Mesothelial cell of epicardium (in vitro differentiated cells): Measurements from ENCODE around the gene GUSB. TPM values are rescaled to one million over a fixed set of nuclear protein-coding genes. Genes with fewer than 3 reads are reported as not detected.
"Not testable (repeated sequence)": the region's sequence is repeated elsewhere in the genome, so short reads cannot be mapped to it uniquely, and the experiment has no call there.

Experiments used
- DNase-seq, 2 experiments: peaks; one replicate each; pipeline ENCODE4 v3.0.0; 2021; ENCODE audit warnings: low spot score in 2 of 2; ENCODE audit not compliant: unreplicated experiment in 2 of 2
- H3K27ac Mint-ChIP-seq: 2 replicates; pipeline ENCODE4 v1.8.0; 2021; ENCODE audit warnings: mixed read lengths
- H3K27me3 Mint-ChIP-seq: 2 replicates; pipeline ENCODE4 v1.8.0; 2021; ENCODE audit warnings: low read depth, mixed read lengths
- H3K36me3 Mint-ChIP-seq: 2 replicates; pipeline ENCODE4 v1.8.0; 2021; ENCODE audit warnings: mixed read lengths
- H3K4me1 Mint-ChIP-seq: 2 replicates; pipeline ENCODE4 v1.8.0; 2021; ENCODE audit warnings: mixed read lengths
- H3K4me3 Mint-ChIP-seq: 2 replicates; pipeline ENCODE4 v1.8.0; 2021; ENCODE audit warnings: mild to moderate bottlenecking, moderate library complexity, mixed read lengths
- H3K9me3 Mint-ChIP-seq: 2 replicates; pipeline ENCODE4 v1.8.0; 2021; ENCODE audit warnings: mixed read lengths
- total RNA-seq: library from RNA; stranded (reverse); gene quantifications from 3 replicates; pipeline ENCODE4 v1.2.1, GENCODE V29; 2021
- TF ChIP-seq, protein P1 (sequence below): fragments of 200-600 bp; sonication (generic); IDR thresholded peaks from one replicate; pipeline ENCODE4 v1.5.0; 2021; ENCODE audit warnings: antibody characterized with exemption; ENCODE audit not compliant: unreplicated experiment

GUSB gene
- total RNA-seq, 1 donor from 2014 or later, result 42.1 TPM

DNA sequence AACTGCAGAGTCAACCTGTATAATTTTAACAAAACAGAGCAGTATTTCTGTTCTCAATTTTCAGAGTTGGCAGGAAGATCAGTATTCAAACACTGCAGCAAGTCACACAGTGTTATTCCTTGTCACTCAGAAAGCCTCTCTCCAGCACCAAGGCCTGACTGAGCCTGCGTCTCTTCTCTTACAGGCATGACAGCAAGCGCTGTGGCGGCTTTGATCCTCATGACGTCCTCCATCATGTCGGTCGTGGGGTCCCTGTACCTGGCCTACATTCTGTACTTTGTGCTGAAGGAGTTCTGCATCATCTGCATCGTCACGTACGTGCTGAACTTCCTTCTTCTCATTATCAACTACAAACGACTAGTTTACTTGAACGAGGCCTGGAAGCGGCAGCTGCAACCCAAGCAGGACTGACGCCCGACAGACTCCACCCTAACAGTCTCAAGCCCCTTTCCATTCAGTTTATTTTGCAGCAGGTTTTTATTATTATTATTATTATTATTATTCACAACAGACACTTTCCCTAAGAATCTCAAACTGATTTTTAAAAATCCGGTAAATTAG lies 28.0 kb downstream of the GUSB start:
- TF ChIP-seq, protein P1, sequence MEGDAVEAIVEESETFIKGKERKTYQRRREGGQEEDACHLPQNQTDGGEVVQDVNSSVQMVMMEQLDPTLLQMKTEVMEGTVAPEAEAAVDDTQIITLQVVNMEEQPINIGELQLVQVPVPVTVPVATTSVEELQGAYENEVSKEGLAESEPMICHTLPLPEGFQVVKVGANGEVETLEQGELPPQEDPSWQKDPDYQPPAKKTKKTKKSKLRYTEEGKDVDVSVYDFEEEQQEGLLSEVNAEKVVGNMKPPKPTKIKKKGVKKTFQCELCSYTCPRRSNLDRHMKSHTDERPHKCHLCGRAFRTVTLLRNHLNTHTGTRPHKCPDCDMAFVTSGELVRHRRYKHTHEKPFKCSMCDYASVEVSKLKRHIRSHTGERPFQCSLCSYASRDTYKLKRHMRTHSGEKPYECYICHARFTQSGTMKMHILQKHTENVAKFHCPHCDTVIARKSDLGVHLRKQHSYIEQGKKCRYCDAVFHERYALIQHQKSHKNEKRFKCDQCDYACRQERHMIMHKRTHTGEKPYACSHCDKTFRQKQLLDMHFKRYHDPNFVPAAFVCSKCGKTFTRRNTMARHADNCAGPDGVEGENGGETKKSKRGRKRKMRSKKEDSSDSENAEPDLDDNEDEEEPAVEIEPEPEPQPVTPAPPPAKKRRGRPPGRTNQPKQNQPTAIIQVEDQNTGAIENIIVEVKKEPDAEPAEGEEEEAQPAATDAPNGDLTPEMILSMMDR, result no peak
- H3K27me3 Mint-ChIP-seq, result no peaks in the 10 kb centered on the region
- H3K4me1 Mint-ChIP-seq, result peaks cover 6% of the 10 kb centered on the region
- no peaks in the 10 kb centered on the region for H3K9me3 Mint-ChIP-seq
- no peak for DNase-seq
- no peak overlapping the region for H3K27ac Mint-ChIP-seq
- H3K36me3 Mint-ChIP-seq, result peaks cover 21% of the 10 kb centered on the region
- H3K4me3 Mint-ChIP-seq, result no peak overlapping the region

- Mint-ChIP-seq H3K36me3 (peaks cover 23% of the 10 kb centered on the region), H3K27me3 (no peaks in the 10 kb centered on the region), H3K9me3 (no peaks in the 10 kb centered on the region), H3K27ac (no peak overlapping the region), H3K4me1 (peaks cover 6% of the 10 kb centered on the region), H3K4me3 (no peak overlapping the region)
- TF ChIP-seq, protein P1, result no peak
- DNase-seq, result no peak
Measured at GRCh38 chr7:65953001-65953720, 28.9 kb downstream of the GUSB start.

DNA sequence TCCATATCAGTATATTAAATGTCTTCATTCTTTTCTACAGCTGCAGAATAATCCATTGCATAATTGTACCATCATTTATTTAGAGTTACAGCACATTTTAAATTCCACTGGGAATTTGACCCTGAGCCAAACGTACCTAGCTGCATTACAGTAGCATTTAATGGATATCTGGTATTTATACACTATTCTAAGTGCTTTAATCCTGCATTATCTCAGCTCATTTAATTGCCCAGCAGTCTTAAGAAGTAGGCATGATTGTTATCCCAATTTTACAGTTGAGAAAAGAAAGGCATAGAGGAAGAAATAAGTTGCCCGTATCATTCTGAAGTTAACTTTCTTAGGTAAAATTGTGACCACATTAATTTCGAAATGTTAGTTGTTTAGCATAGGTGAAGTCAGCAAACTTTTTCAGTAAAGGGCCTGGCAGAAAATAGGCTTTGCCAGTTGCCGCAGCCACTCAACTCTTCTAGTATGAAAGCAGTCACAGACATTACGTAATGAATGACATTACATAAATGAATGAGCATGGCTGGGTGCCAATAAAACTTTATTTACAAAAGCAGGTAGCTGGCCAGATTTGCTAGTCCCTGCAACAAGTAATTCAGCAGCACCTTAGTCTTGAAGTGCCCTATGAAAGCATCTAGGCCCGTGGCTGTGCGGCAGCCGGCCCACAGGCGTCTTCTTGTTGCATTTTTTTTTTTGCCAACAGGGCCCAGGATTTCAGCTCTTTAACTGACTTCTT lies 30.0 kb downstream of the GUSB start:
- Mint-ChIP-seq H3K27me3 (no peaks in the 10 kb centered on the region), H3K9me3 (no peaks in the 10 kb centered on the region), H3K36me3 (peaks cover 23% of the 10 kb centered on the region), H3K4me1 (peaks cover 6% of the 10 kb centered on the region), H3K27ac (no peak overlapping the region), H3K4me3 (no peak overlapping the region)
- DNase-seq, result no peak
- TF ChIP-seq, protein P1, result no peak

DNA sequence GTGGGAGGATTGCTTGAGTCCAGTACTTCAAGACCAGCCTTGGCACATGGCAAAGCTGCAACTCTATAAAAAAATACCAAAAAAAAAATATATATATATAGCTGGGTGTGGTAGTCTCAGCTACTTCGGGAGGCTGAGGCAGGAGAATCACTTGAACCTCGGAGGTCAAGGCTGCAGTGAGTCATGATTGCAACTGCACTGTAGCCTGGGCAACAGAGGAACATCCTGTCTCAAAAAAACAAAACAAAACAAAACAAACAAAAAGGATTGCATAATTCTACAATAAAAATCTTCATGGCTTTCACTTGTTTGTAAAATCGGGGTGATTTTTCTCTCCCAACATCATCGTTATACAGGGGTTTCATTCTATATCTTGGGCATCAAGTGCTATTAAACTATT lies 35.1 kb downstream of the GUSB start:
- peaks cover 4% of the 10 kb centered on the region for H3K36me3 Mint-ChIP-seq
- no peaks in the 10 kb centered on the region for H3K27me3 Mint-ChIP-seq
- no peak overlapping the region for H3K27ac Mint-ChIP-seq
- no peak for DNase-seq
- no peak overlapping the region for H3K4me3 Mint-ChIP-seq
- H3K4me1 Mint-ChIP-seq, result peaks cover 9% of the 10 kb centered on the region
- H3K9me3 Mint-ChIP-seq, result no peaks in the 10 kb centered on the region
- TF ChIP-seq, protein P1, result no peak

DNA sequence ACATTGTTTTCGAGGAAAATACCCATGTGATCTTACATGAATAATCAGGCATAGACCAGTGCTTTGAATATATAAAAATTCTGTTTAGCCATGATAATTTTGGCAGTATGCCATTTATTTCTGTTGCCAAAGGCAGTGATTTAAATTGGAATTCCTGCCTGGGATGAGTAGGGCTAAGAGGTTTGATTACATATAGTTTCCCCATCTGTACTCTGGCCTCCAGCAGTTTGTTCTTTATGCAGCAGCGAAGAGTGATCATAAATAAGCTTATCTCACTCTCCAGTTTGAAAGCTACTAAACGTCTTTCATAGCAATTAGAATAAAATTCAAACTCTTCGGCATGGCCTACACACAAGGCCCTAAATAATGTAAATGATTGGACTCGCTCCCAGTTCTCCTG lies 36.2 kb downstream of the GUSB start:
- DNase-seq, H3K27ac Mint-ChIP-seq, H3K4me3 Mint-ChIP-seq, H3K9me3 Mint-ChIP-seq, H3K4me1 Mint-ChIP-seq, H3K27me3 Mint-ChIP-seq, H3K36me3 Mint-ChIP-seq: not testable (repeated sequence)

GRCh38 chr7:65938336-65938895 lies 43.6 kb downstream of the GUSB start:
- no peak overlapping the region for H3K27ac Mint-ChIP-seq

More at GRCh38 chr7:65938336-65938895, 43.6 kb downstream of the GUSB start:
- H3K9me3 Mint-ChIP-seq, result peaks cover 8% of the 10 kb centered on the region
- H3K36me3 Mint-ChIP-seq, result peaks cover 10% of the 10 kb centered on the region
- H3K27me3 Mint-ChIP-seq, result no peaks in the 10 kb centered on the region
- DNase-seq, result no peak
- TF ChIP-seq, protein P1, result no peak
- H3K4me1 Mint-ChIP-seq, result no peaks in the 10 kb centered on the region
- no peak overlapping the region for H3K4me3 Mint-ChIP-seq
